Measurements from ENCODE around the gene DRAM2. TPM values are rescaled to one million over a fixed set of nuclear protein-coding genes. Genes with fewer than 3 reads are reported as not detected.
A peak's percentile ranks its signal among the peaks of the same experiment; 100 is the strongest.

The DRAM2 gene
- total and polyA plus RNA-seq, 9 of the 15 experiments (the other 6 are each of a cell fraction or from before 2014, with no cell fraction given), result 29.0 to 161 (median 53.5) TPM

- TF ChIP-seq PREB (CRISPR knock-in tag; IDR thresholded peaks at IDR 0.05), result no peak
- no peak for TF ChIP-seq KLF6 (CRISPR knock-in tag; IDR thresholded peaks at IDR 0.05; ENCODE audit: borderline replicate concordance)
- TF ChIP-seq MIER1 (IDR thresholded peaks at IDR 0.05; ENCODE audit: low read depth), result no peak
- TF ChIP-seq HNRNPK (IDR thresholded peaks at IDR 0.05; ENCODE audit: low read depth, low read length, poor library complexity, severe bottlenecking), result no peak
- TF ChIP-seq ZBTB11 (CRISPR knock-in tag; IDR thresholded peaks at IDR 0.05), result peak in 2 of 3 experiments; percentile 19 to 81; a peak in 1 of 6 replicates
- TF ChIP-seq HES1 (IDR thresholded peaks at IDR 0.05; ENCODE audit: low read depth), result 0 out of 2 replicates have a peak, but pooled peaks have one; percentile 27
- no peak for TF ChIP-seq KDM2B (CRISPR knock-in tag; IDR thresholded peaks at IDR 0.05)
- no peak for TF ChIP-seq ZBTB12 (CRISPR knock-in tag; IDR thresholded peaks at IDR 0.05)
- no peak for TF ChIP-seq HOMEZ (CRISPR knock-in tag; IDR thresholded peaks at IDR 0.05)
- 0 out of 2 replicates have a peak, but pooled peaks have one; percentile 8 for TF ChIP-seq ZNF707 (CRISPR knock-in tag; conservative IDR thresholded peaks at IDR 0.05)
- TF ChIP-seq E2F8 (IDR thresholded peaks at IDR 0.05; ENCODE audit: low read depth, partially characterized antibody), result peak; percentile 79
- TF ChIP-seq HNRNPUL1 (IDR thresholded peaks at IDR 0.05; ENCODE audit: low read length), result no peak
Measured at GRCh38 chr1:111139956-111140679, at the start of gene DRAM2, which contains the start of gene CEPT1 (continued).

All from K562 (cell line).